Kasumi-1 (cell line): ENCODE measurements around the gene OR7G1.

ENCODE experiments used
- DNase-seq, 2 experiments: peaks; one replicate each; lab custom pipeline; 2025; lab: John Stamatoyannopoulos, UW

The OR7G1 gene

DNA sequence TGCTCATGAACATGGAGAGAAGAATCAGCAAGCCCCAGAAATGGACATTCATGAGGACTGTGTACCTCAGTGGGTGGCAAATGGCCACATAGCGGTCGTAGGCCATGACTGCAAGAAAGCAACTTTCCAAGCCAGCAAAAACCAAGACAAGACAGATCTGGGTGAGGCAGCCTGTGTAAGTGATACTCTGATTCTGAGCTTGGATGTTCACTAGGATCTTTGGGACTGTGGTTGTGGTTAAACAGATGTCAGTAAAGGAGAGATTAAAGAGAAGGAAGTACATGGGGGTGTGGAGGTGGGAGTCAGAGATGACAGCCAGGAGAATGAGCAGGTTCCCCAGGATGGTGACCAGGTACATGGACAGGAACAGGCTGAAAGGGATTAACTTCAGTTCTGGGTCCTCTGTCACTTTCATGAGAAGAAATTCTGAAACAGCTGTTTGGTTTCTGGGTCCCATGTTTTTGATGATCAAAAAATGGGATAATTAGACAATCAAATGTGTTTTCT is at the start of gene OR7G1:
TSS of gene OR7G1 (minus strand) at position 457 of the 507 bp plus-strand sequence. CDS start at position 457, 0 bp downstream.
- no peak for DNase-seq

DNA sequence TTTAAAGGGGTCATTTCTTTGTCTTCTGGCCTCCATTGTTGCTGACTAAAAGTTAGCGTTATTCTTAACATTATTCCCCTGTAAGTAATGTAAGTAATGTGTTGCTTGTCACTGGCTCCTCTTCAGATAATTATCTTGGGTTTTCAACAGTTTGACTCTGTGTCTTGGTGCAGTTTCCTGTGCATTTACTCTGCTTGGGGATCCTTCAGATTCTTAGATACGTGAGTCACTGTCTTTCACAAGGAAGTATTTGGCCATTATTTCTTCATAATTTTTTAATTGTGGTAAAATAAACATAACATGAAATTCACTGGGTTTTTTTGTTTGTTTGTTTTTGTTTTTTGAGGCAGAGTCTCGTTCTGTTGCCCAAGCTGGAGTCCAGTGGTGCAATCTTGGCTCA is 49.7 kb upstream of the OR7G1 start:
- no peak for DNase-seq

DNA sequence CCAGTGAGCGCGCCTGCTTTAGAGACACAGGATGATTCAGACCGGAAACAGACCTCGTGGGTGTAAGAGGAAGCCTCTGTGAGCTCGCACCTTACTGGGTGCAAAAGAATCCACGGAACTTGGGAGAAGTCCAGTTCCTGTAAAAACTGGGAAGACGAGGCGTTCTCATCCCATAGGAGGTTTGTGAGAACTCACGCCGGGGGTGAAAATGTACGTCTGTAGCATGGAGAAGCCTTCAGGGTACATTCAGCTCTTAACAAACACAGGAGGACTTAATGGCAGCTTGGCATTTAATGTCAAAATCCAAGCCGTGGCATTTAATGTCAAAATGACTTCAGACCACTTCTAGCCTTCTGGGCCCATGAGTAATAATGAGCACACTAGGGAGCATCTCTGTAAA is 45.9 kb upstream of the OR7G1 start:
- DNase-seq, result no peak

- no peak for DNase-seq
These were observed 44.3 kb upstream of the OR7G1 start for GRCh38 chr19:9159891-9160290.

- DNase-seq, result no peak
These were observed 40.7 kb upstream of the OR7G1 start for GRCh38 chr19:9156304-9156703.

DNA sequence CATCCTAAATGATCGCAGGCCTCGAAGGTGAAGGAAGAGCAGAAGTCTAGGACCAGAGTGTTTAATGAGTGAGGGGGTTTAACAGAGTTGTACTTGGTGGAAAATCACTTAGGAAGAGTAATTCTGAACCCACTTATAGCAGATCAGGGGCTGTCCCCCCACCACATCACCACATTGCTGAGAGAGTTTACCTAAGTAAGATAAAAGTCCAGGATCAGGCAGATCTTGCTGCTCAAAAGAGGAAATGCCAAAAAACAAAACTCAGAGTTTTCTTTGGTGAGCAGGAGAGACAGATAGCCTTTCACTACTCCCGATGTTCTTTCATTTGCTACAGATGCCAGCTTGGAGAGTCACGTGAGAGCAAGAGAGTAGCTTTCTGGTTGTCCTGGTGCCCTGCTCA is 40.0 kb upstream of the OR7G1 start:
- no peak for DNase-seq

GRCh38 chr19:9151367-9151766 is 35.8 kb upstream of the OR7G1 start:
- DNase-seq, result no peak

DNA sequence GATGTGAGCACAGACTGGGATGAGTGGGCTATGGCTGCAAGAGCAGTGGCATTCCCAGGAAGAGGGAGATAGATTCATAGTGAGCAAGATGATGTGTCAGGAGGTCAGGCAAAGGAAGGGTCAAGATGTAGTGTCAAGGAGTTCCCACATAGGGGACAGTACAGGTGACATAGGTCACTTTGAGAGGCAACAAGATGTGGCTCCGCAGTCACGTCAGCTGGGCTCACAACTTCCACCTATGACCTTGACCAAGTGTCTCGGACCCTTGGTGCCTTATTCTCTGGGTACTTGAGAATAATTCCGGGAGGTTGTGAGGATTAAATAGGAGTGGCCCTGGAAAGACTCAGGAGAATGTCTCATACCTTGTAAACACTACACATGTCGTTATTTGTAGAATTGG is 35.1 kb upstream of the OR7G1 start:
- DNase-seq, result no peak

DNA sequence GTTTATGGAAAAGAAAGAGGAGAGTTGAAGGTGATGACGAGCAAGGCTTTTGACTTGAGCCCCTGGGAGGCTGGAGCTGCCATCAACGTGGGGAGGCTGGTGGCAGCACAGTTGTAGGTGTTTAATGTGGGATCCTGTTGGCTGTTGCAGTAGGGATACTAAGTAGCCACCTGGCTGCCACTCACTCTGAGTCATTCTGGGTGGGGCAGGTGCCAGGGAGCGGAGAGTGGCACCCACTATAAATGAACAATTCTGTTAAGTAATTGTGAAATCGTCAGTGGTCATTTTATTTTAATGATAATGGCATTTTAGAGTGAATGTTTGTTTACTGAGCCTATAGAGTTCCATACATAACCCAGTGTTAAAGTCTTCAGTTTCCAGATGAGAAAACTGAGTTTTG is 34.4 kb upstream of the OR7G1 start:
- DNase-seq, result no peak

DNA sequence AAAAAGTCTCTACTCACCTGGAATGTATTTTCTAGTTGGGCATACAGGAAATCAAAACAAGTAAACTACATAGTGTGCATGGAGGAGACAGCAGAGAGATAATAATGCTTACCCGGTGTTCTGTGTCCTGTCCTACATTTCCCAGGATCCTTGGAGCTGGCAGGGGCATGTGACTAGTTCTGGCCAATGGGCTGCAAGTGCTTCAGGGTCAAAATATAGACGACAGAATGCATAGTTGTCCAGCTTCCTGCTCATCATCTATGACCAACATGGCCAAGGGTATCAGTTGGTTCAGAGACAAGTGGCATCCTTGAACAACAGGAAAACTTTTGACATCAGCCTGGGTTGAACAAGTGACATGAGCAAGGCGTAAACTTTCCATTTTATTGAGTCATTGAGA is 33.1 kb upstream of the OR7G1 start:
- no peak for DNase-seq

DNA sequence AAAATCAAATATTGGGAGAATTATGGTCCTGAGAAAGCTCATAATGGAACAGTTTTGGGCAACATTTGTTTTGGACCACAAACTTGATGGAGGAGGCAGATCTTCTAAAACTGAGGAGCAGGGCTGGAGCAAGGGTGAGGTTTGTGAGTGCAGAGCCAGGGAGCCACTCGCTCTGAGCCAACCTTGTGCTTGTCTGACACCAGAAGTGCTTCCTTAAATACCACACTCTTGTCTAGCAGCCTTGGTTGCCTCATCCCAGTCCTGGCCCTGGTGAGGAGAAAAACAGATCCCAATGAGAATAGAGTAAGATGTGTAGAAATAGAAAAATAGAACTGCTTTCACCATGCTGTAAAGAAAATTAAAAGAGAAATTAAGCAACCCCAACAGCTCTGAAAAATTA is 31.3 kb upstream of the OR7G1 start:
- no peak for DNase-seq

- no peak for DNase-seq
These were observed 29.4 kb upstream of the OR7G1 start for GRCh38 chr19:9144920-9145319.

DNA sequence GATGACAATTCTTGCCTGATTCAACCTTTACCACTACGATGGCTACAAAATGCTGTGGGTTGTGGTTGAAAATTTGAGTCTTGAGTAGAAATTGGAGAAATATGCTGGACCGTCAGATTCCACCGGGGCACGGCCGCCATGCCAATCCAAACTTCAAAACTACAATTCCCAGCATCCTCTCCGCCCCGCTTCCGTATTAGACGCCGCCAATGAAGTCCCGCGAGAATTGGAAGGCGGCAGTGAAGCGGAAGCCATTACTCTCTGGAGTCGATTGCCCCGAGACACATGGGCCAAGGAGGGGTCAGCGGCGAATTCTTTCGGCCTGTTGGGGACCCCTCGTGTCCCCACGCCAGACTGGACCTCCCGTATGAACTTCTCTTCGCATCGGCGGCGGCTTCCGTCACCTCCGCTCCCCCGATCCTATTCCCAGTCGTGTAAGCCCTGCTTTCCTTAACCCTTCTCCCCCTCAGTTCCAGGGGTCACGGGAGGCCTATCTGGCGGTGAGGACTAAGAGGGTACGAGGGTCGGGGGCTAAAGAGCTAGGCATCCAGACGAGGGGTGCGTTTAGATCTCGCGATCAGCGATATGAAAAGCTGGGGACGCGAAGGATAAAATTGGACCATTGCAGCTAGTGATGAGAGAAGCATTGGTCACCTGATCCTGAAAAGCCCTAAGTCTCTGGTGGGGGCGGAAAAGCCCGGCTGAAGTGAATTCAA is 24.8 kb upstream of the OR7G1 start, which contains the start of gene ZNF317:
TSS of gene ZNF317 (plus strand) at position 239 of the 716 bp plus-strand sequence. CDS start 15,620 bp downstream, outside the sequence.
- peak; percentile 93 to 96 for DNase-seq

GRCh38 chr19:9139609-9140158 is 24.1 kb upstream of the OR7G1 start:
- peak in 1 of 2 experiments; percentile 37 for DNase-seq

DNA sequence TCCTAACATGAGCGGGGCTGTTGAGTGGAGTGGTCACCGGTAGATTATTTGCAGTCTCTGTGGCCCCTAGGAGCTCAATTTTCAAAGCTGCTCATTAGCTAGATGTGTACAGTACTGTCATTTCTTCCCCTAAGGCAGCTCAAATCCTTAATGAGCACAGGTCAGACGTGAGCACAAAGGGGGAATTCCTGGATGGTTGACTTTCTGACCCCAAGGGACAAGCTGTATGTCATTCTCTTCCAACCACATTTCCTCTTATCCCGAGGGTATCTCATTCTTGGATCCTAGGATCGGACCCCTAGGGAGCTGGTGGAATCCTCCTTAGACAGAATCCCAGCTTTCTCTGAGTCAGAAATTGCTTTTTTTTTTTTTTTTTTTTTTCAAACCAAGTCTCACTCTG is 16.9 kb upstream of the OR7G1 start:
- no peak for DNase-seq

- peak; percentile 19 to 35 for DNase-seq
These were observed 15.4 kb upstream of the OR7G1 start for GRCh38 chr19:9130965-9131364.

GRCh38 chr19:9128171-9128570 is 12.6 kb upstream of the OR7G1 start:
- no peak for DNase-seq

DNA sequence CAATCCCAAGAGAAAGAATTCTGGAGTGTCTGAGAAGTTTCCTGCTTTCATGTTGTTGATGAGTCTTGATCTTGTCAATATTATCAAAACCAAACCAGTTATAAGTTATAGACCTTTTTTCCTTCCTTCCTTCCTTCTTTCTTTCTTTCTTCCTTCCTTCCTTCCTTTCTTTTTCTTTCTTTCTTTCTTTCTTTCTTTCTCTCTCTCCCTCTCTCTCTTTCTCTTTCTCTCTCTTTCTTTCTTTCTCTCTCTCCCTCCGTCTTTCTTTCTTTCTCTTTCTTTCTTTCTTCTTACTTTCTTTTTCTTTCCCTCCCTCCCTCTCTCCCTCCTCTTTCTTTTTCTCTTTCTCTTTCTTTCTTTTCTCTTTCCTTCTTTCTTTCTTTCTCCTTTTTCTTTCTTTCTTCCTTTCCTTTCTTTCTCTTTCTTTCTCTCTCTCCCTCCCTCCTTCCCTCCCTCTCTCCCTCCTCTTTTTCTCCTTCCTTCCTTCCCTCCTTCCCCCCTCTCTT is 11.4 kb upstream of the OR7G1 start, which contains the start of gene OR7G3:
TSS of gene OR7G3 (minus strand) at position 51 of the 506 bp plus-strand sequence. CDS start at position 51, 0 bp downstream.
- no peak for DNase-seq

DNA sequence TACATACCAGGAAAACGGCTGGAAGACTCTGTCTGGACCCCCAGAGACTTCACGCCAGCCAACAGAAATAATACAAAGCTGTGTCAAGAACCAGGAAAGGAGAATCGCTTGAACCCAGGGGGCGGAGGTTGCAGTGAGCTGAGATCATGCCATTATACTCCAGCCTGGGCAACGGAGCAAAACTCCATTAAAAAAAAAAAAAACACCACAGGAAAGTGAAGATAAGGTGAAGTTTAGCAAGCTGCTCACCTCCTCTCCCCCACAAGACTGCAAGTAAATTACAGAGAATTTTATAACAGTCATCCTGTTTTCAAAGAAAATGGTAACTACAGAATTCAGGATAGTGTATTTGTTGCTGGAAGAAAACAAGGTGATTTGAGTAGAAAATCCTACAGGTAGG is 984 bp upstream of the OR7G1 start:
- DNase-seq, result no peak

DNA sequence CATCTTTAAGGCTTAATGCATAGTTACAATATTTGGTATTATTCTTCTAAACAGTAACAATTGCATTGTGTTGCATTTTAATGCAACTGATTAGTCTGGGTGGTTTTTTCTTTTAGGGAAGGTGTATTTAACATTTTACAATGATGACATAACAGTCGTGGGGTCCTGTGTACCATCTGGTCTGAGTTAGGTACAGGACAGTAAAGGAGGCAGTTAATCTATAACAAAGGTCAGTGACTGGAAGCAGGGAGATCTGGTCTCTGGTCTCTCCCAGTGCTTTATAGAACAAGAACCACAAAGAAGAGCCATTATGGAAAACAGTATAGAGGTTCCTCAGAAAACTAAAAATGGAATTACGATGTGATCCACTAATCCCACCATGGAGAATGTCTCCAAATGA is 5.6 kb downstream of the OR7G1 start:
- DNase-seq, result no peak

GRCh38 chr19:9107375-9107774 is 8.2 kb downstream of the OR7G1 start, which contains the start of gene OR7G2:
OR7G2 (minus strand) TSS chr19:9107475; CDS start chr19:9103243, 4,232 bp downstream.
- no peak for DNase-seq

DNA sequence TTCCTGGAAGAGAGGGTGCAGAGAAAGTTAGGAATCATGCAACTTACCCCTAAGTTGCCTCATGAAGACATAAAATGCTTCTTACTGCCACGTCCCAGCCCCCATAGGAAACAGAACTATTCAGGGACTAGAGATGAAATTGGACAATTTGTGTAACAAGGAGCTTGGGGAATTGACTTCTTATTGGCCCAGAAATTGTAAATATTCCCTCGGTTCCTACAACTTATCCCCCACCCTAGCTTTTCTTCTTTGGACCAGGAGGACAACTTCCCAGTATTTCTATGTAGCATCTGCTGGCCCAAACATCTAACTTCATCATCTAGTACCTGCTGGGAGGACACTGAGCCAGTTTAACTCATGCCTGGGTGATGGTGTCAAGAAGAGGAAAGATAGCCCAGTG is 28.8 kb downstream of the OR7G1 start, which contains the start of gene OR1M1:
TSS of gene OR1M1 (plus strand) at position 301 of the 400 bp plus-strand sequence. CDS start 6,184 bp downstream, outside the sequence.
- DNase-seq, result no peak

- DNase-seq, result no peak
These were observed 36.9 kb downstream of the OR7G1 start for GRCh38 chr19:9078651-9079050.
